Body of pancreas (tissue), 4 donors: ENCODE results near the gene IL24. TPM values are rescaled to one million over a fixed set of nuclear protein-coding genes. Genes with fewer than 3 reads are reported as not detected.
A peak's percentile ranks its signal among the peaks of the same experiment; 100 is the strongest.

Experiments used
- ATAC-seq: fragments of 150-250 bp; one replicate; pipeline ENCODE4 v1.9.1; 2016
- DNase-seq, 4 donors: peaks; one replicate each; pipeline ENCODE4 v3.0.0-alpha.2; 2019
- H3K27ac ChIP-seq, 4 donors: fragments of 200-600 bp; sonication (generic); 1 replicate in 3 of 4; 2 replicates in 1 of 4; pipeline versions ENCODE4 v1.5.1 to v1.6.1; 2016 to 2019; ENCODE audit warnings: mild to moderate bottlenecking in 1 of 4, mixed read lengths in 1 of 4, moderate library complexity in 1 of 4
- H3K27me3 ChIP-seq, 2 donors: fragments of 200-600 bp; sonication (generic); one replicate each; pipeline ENCODE4 v1.6.0; 2016; ENCODE audit warnings: mild to moderate bottlenecking in 1 of 2
- H3K36me3 ChIP-seq, 2 donors: fragments of 200-600 bp; sonication (generic); replicated peaks in 1 of 2; 2 replicates each; pipeline ENCODE4 v1.5.1; 2016; ENCODE audit warnings: low read depth in 2 of 2; ENCODE audit not compliant: insufficient read depth in 1 of 2
- H3K4me1 ChIP-seq: fragments of 200-600 bp; sonication (generic); one replicate; pipeline ENCODE4 v1.6.0; 2016
- H3K4me3 ChIP-seq, 2 donors: fragments of 200-600 bp; sonication (generic); 1 replicate in 1 of 2; 2 replicates in 1 of 2; pipeline ENCODE4 v1.5.1; 2016 to 2019
- H3K9me3 ChIP-seq, 3 donors: fragments of 200-600 bp; sonication (generic); 1 replicate in 2 of 3; 2 replicates in 1 of 3; pipeline ENCODE4 v1.5.1; 2016
- CTCF ChIP-seq, 7 experiments: fragments of 450-650 bp in 4 of 7; fragments of 200-600 bp in 3 of 7; sonication (generic) in 3 of 7; IDR thresholded peaks; one replicate each; pipeline ENCODE4 v1.5.1; 2016 to 2019; ENCODE audit warnings: antibody characterized with exemption in 7 of 7
- POLR2A ChIP-seq, 3 donors: fragments of 450-650 bp; IDR thresholded peaks; one replicate each; pipeline ENCODE4 v1.6.1; 2016; ENCODE audit warnings: antibody characterized with exemption in 3 of 3, mild to moderate bottlenecking in 2 of 3
- WGBS, 2 donors: methylation state at CpG; one replicate each; pipeline ENCODE4 v1.1.5; 2017; 5-methylcytosine and 5-hydroxymethylcytosine counted together
- intact Hi-C: fragments of 100-400 bp; cut with DNase I; formaldehyde crosslinking; loops from one replicate; pipeline ENCODE4 v1.15.1; 2023
- total RNA-seq, 2 donors: library from RNA; depleted of rRNA; stranded (reverse); fragments of >200 nt; gene quantifications; one replicate each; pipeline ENCODE4 v1.1.0, GENCODE V29; 2016

Gene IL24
- total RNA-seq, 2 donors from 2014 or later = not detected

DNA sequence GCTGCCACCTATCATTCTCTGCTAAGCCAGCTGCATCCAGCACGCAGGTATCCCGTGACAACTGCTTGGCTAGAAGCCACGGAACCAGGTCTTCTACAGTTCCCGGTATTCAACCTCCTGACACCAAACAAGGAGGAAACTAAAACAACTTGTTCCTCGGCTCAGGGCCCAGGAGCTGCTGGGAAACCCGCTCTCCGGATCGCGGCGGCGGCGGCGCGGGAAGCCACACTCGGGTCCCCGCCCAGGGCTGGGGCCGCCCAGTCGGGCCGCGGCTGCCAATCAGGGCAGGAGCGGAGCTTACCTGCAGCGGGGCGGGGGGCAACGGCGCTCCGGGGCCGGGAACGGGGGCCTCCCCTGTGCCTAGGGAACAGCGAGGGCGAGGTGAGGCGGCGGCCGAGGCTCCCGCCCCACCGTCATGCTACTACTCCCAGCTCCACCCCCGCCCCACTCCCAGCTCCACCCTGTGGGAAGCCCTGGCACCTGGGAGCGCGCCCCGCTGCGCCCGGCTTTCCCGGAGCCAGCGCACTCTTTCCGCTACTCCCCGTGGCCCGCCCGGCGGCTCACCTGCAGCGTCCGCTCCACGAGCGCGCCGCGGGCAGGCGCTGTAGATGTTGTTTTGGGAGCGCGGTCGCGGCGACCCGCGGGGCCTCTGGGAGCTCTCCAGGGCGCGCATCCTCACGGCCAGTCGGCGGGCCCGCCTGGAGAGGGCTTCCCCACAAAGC is 12.1 kb downstream of the IL24 start:
- H3K36me3 ChIP-seq = no peaks in the 10 kb centered on the region
- H3K4me3 ChIP-seq = peak overlapping the region; percentile 9 to 20
- TF ChIP-seq CTCF (IDR thresholded peaks at IDR 0.05) (no peak), POLR2A (IDR thresholded peaks at IDR 0.05) (peak; percentile 16 to 67 (median 64))
- 0 to 1% methylated on average over 7 to 69 of the region's 69 CpGs for WGBS, 2 donors
- intact Hi-C loops = no loop called here
- peaks cover 26% of the 10 kb centered on the region for H3K4me1 ChIP-seq
- H3K9me3 ChIP-seq = no peaks in the 10 kb centered on the region
- H3K27ac ChIP-seq = peak overlapping the region; percentile 80 to 89 (median 86)
- peak; percentile 87 for ATAC-seq
- H3K27me3 ChIP-seq = no peaks in the 10 kb centered on the region
- DNase-seq = peak; percentile 92 to 96 (median 94)

GRCh38 chr1:206909883-206910318 is 12.7 kb downstream of the IL24 start:
- peak in 1 of 4 donors; percentile 34 for DNase-seq
- 26 to 67% methylated on average over 3 to 14 of the region's 14 CpGs for WGBS, 2 donors
- Histone ChIP-seq H3K27me3 (no peaks in the 10 kb centered on the region), H3K9me3 (no peaks in the 10 kb centered on the region), H3K4me1 (peaks cover 26% of the 10 kb centered on the region), H3K27ac (peak overlapping the region; percentile 80 to 89 (median 86)), H3K36me3 (no peaks in the 10 kb centered on the region), H3K4me3 (peak overlapping the region; percentile 9 to 20)
- peak; percentile 1 for ATAC-seq
- intact Hi-C loops = loop anchor here (10.0 kb wide), 1 partner anchor 425 kb away; no protein-coding TSS in a partner anchor
- TF ChIP-seq POLR2A (IDR thresholded peaks at IDR 0.05) (no peak), CTCF (IDR thresholded peaks at IDR 0.05) (no peak)

GRCh38 chr1:206911064-206911663 is 13.9 kb downstream of the IL24 start:
- DNase-seq (peak; percentile 52 to 67 (median 61)), ATAC-seq (peak; percentile 37)
- no peak overlapping the region for H3K4me3 ChIP-seq
- peaks cover 26% of the 10 kb centered on the region for H3K4me1 ChIP-seq
- no peaks in the 10 kb centered on the region for H3K9me3 ChIP-seq
- H3K36me3 ChIP-seq = no peaks in the 10 kb centered on the region
- no peaks in the 10 kb centered on the region for H3K27me3 ChIP-seq
- intact Hi-C loops = loop anchor here (10.0 kb wide), 1 partner anchor 426 kb away; no protein-coding TSS in a partner anchor
- WGBS, 2 donors = 0% methylated on average over 1 of the region's 1 CpG
- TF ChIP-seq CTCF (IDR thresholded peaks at IDR 0.05) = peak; percentile 61 to 98 (median 77)
- TF ChIP-seq POLR2A (IDR thresholded peaks at IDR 0.05) = no peak
- H3K27ac ChIP-seq = no peak overlapping the region

- H3K27me3 ChIP-seq = no peaks in the 10 kb centered on the region
- no peaks in the 10 kb centered on the region for H3K9me3 ChIP-seq
- H3K36me3 ChIP-seq = no peaks in the 10 kb centered on the region
- DNase-seq (peak; percentile 78 to 84 (median 80)), ATAC-seq (peak; percentile 55)
- TF ChIP-seq CTCF (IDR thresholded peaks at IDR 0.05) = peak; percentile 71 to 93 (median 86)
- no peak for TF ChIP-seq POLR2A (IDR thresholded peaks at IDR 0.05)
- intact Hi-C loops = loop anchor here (10.0 kb wide), 1 partner anchor 428 kb away; no protein-coding TSS in a partner anchor
- peaks cover 26% of the 10 kb centered on the region for H3K4me1 ChIP-seq
- H3K27ac ChIP-seq = no peak overlapping the region
- no peak overlapping the region for H3K4me3 ChIP-seq
- WGBS, 2 donors = 18 to 20% methylated on average over 7 of the region's 7 CpGs
These were observed 15.3 kb downstream of the IL24 start for GRCh38 chr1:206912445-206913095.
